Measurements from ENCODE around the gene PCP4. TPM values are rescaled to one million over a fixed set of nuclear protein-coding genes. Genes with fewer than 3 reads are reported as not detected.

The PCP4 gene
- total and polyA plus RNA-seq, 9 of the 15 experiments (the other 6 are each of a cell fraction or from before 2014, with no cell fraction given): not detected

DNA sequence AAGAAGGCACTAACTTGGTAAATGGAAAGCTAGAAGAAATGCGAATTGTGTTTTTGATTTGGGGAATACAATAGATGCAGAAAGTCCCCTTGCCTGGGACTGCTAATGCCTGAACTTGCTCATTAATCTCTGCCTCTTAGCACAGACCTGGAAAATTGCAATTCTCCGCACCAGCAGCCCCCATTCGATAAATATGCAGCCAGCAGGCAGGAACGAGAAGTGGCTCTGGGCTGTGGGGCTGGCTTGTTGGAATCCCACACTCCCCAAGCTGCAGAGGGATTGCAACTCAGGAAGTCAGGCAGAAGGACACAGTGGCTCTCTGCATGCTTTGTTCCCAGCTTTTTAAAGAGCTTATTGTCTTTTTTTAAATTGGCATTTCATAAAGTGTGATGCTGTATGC lies 51.3 kb downstream of the PCP4 start (continued):
- TF ChIP-seq ILK (tag; IDR thresholded peaks at IDR 0.05; ENCODE audit: borderline replicate concordance, low read depth) (no peak), THRAP3 (IDR thresholded peaks at IDR 0.05; ENCODE audit: borderline replicate concordance) (no peak), ELF1 (tag; IDR thresholded peaks at IDR 0.05) (no peak), MAFF (IDR thresholded peaks at IDR 0.05; ENCODE audit: low read length) (no peak), RFX7 (CRISPR knock-in tag; IDR thresholded peaks at IDR 0.05) (no peak), PHF8 (IDR thresholded peaks at IDR 0.05; ENCODE audit: borderline replicate concordance, low read length) (no peak), PHF21A (IDR thresholded peaks at IDR 0.05; ENCODE audit: borderline replicate concordance, low read depth) (no peak), CC2D1A (IDR thresholded peaks at IDR 0.05) (no peak), GABPB2 (CRISPR knock-in tag; conservative IDR thresholded peaks at IDR 0.05) (no peak)
- TF ChIP-seq, protein P1, sequence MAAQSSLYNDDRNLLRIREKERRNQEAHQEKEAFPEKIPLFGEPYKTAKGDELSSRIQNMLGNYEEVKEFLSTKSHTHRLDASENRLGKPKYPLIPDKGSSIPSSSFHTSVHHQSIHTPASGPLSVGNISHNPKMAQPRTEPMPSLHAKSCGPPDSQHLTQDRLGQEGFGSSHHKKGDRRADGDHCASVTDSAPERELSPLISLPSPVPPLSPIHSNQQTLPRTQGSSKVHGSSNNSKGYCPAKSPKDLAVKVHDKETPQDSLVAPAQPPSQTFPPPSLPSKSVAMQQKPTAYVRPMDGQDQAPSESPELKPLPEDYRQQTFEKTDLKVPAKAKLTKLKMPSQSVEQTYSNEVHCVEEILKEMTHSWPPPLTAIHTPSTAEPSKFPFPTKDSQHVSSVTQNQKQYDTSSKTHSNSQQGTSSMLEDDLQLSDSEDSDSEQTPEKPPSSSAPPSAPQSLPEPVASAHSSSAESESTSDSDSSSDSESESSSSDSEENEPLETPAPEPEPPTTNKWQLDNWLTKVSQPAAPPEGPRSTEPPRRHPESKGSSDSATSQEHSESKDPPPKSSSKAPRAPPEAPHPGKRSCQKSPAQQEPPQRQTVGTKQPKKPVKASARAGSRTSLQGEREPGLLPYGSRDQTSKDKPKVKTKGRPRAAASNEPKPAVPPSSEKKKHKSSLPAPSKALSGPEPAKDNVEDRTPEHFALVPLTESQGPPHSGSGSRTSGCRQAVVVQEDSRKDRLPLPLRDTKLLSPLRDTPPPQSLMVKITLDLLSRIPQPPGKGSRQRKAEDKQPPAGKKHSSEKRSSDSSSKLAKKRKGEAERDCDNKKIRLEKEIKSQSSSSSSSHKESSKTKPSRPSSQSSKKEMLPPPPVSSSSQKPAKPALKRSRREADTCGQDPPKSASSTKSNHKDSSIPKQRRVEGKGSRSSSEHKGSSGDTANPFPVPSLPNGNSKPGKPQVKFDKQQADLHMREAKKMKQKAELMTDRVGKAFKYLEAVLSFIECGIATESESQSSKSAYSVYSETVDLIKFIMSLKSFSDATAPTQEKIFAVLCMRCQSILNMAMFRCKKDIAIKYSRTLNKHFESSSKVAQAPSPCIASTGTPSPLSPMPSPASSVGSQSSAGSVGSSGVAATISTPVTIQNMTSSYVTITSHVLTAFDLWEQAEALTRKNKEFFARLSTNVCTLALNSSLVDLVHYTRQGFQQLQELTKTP (IDR thresholded peaks at IDR 0.05; ENCODE audit: low read depth in 1 of 2, partially characterized antibody in 2 of 2): no peak

Data from K562 (cell line).